Mesendoderm (in vitro differentiated cells): ENCODE measurements around the gene MYO16.

Experiments
- DNase-seq: peaks from one replicate; pipeline ENCODE4 v3.0.0; 2013
- H2AK5ac ChIP-seq: 2 replicates; pipeline ENCODE4 v1.6.1; 2013; ENCODE audit warnings: low read length, inconsistent platforms
- H2BK120ac ChIP-seq: 2 replicates; pipeline ENCODE4 v1.6.1; 2013; ENCODE audit warnings: low read depth, mild to moderate bottlenecking, low read length, moderate library complexity, mixed read lengths
- H2BK15ac ChIP-seq: replicated peaks from 2 replicates; pipeline ENCODE4 v1.6.1; 2013; ENCODE audit warnings: low read depth, mild to moderate bottlenecking, moderate library complexity
- H2BK5ac ChIP-seq: 2 replicates; pipeline ENCODE4 v1.6.1; 2013; ENCODE audit warnings: low read length, inconsistent platforms
- H3K18ac ChIP-seq: 2 replicates; pipeline ENCODE4 v1.6.1; 2013; ENCODE audit warnings: mild to moderate bottlenecking, low read length, mixed read lengths
- H3K23ac ChIP-seq: one replicate; pipeline ENCODE4 v1.6.1; 2013; ENCODE audit warnings: low read length
- H3K27ac ChIP-seq: 2 replicates; pipeline ENCODE4 v1.5.1; 2013; ENCODE audit warnings: low read depth, mild to moderate bottlenecking, inconsistent platforms, low read length, moderate library complexity
- H3K27me3 ChIP-seq: 2 replicates; pipeline ENCODE4 v1.6.1; 2013; ENCODE audit warnings: low read length, control low read depth, mild to moderate bottlenecking, inconsistent platforms; ENCODE audit not compliant: insufficient read depth, poor library complexity
- H3K36me3 ChIP-seq: 2 replicates; pipeline ENCODE4 v1.6.1; 2013; ENCODE audit warnings: low read length, inconsistent platforms; ENCODE audit not compliant: control insufficient read depth, insufficient read depth
- H3K4ac ChIP-seq: one replicate; pipeline ENCODE4 v1.6.1; 2013; ENCODE audit warnings: low read depth, mild to moderate bottlenecking, low read length, moderate library complexity
- H3K4me1 ChIP-seq: 2 replicates; pipeline ENCODE4 v1.6.1; 2013; ENCODE audit warnings: low read depth, low read length, inconsistent platforms; ENCODE audit not compliant: control insufficient read depth
- H3K4me2 ChIP-seq: 2 replicates; pipeline ENCODE4 v1.6.1; 2013; ENCODE audit warnings: low read length
- H3K4me3 ChIP-seq: 2 replicates; pipeline ENCODE4 v1.5.1; 2013; ENCODE audit warnings: mild to moderate bottlenecking, low read length
- H3K56ac ChIP-seq: one replicate; pipeline ENCODE4 v1.6.1; 2013; ENCODE audit warnings: low read length
- H3K79me1 ChIP-seq: 2 replicates; pipeline ENCODE4 v1.6.1; 2013; ENCODE audit warnings: low read length, inconsistent platforms
- H3K79me2 ChIP-seq: 2 replicates; pipeline ENCODE4 v1.6.1; 2013; ENCODE audit warnings: mild to moderate bottlenecking, low read length; ENCODE audit not compliant: control insufficient read depth, insufficient read depth
- H3K9ac ChIP-seq: 2 replicates; pipeline ENCODE4 v1.6.1; 2013; ENCODE audit warnings: low read length, inconsistent platforms
- H4K5ac ChIP-seq: one replicate; pipeline ENCODE4 v1.6.1; 2013; ENCODE audit warnings: low read length
- H4K8ac ChIP-seq: one replicate; pipeline ENCODE4 v1.6.1; 2013; ENCODE audit warnings: low read depth, mild to moderate bottlenecking, control low read depth, low read length, moderate library complexity
- WGBS: extraction: QIAGEN DNeasy Blood & Tissue Kit; methylation state at CpG from one replicate; pipeline ENCODE4 v1.1.7; 2013; ENCODE audit warnings: low lambda C conversion rate, missing lambda C conversion rate; ENCODE audit not compliant: insufficient coverage; ENCODE audit errors: extremely low coverage; 5-methylcytosine and 5-hydroxymethylcytosine counted together

The MYO16 gene

GRCh38 chr13:108760541-108760940, 131.1 kb downstream of the MYO16 start:
- Histone ChIP-seq H3K18ac (no peak overlapping the region), H3K27ac (no peak overlapping the region), H4K8ac (no peak overlapping the region), H2BK5ac (no peak overlapping the region), H3K4me1 (no peaks in the 10 kb centered on the region), H3K36me3 (no peaks in the 10 kb centered on the region), H3K56ac (no peak overlapping the region), H2BK120ac (no peak overlapping the region), H3K4me3 (no peak overlapping the region), H4K5ac (no peak overlapping the region), H3K23ac (no peak overlapping the region), H3K4me2 (no peak overlapping the region), H3K79me1 (no peaks in the 10 kb centered on the region), H2AK5ac (no peak overlapping the region), H3K4ac (no peak overlapping the region), H3K27me3 (no peaks in the 10 kb centered on the region), H3K9ac (no peak overlapping the region), H3K79me2 (no peaks in the 10 kb centered on the region), H2BK15ac (no peak overlapping the region)
- WGBS, result no CpG with 5 or more reads among the region's 3 CpGs
- no peak for DNase-seq

GRCh38 chr13:108768035-108768434, 138.6 kb downstream of the MYO16 start:
- H3K27me3 ChIP-seq, result no peaks in the 10 kb centered on the region
- no peak overlapping the region for H3K27ac ChIP-seq
- no peak overlapping the region for H3K4me3 ChIP-seq
- no peak overlapping the region for H4K8ac ChIP-seq
- no peak overlapping the region for H2BK5ac ChIP-seq
- H3K4ac ChIP-seq, result no peak overlapping the region
- H3K9ac ChIP-seq, result no peak overlapping the region
- no peak overlapping the region for H2BK15ac ChIP-seq
- H2BK120ac ChIP-seq, result no peak overlapping the region
- WGBS, result no CpG with 5 or more reads among the region's 5 CpGs
- no peak overlapping the region for H3K4me2 ChIP-seq
- no peak for DNase-seq
- H3K18ac ChIP-seq, result no peak overlapping the region
- H3K36me3 ChIP-seq, result no peaks in the 10 kb centered on the region
- H3K79me2 ChIP-seq, result no peaks in the 10 kb centered on the region
- H3K56ac ChIP-seq, result no peak overlapping the region
- H4K5ac ChIP-seq, result no peak overlapping the region
- H3K23ac ChIP-seq, result no peak overlapping the region
- H3K4me1 ChIP-seq, result no peaks in the 10 kb centered on the region
- no peaks in the 10 kb centered on the region for H3K79me1 ChIP-seq
- H2AK5ac ChIP-seq, result no peak overlapping the region

- no peaks in the 10 kb centered on the region for H3K36me3 ChIP-seq
- H3K9ac ChIP-seq, result no peak overlapping the region
- 100% methylated on average over 2 of the region's 10 CpGs for WGBS
- no peaks in the 10 kb centered on the region for H3K4me1 ChIP-seq
- H3K4me3 ChIP-seq, result no peak overlapping the region
- H3K4ac ChIP-seq, result no peak overlapping the region
- no peak overlapping the region for H3K4me2 ChIP-seq
- H4K8ac ChIP-seq, result no peak overlapping the region
- no peak overlapping the region for H2BK5ac ChIP-seq
- no peaks in the 10 kb centered on the region for H3K79me2 ChIP-seq
- no peak overlapping the region for H3K23ac ChIP-seq
- no peak overlapping the region for H3K56ac ChIP-seq
- H2AK5ac ChIP-seq, result no peak overlapping the region
- H3K79me1 ChIP-seq, result no peaks in the 10 kb centered on the region
- DNase-seq, result peak; percentile 25
- no peaks in the 10 kb centered on the region for H3K27me3 ChIP-seq
- no peak overlapping the region for H2BK15ac ChIP-seq
- no peak overlapping the region for H2BK120ac ChIP-seq
- no peak overlapping the region for H4K5ac ChIP-seq
- H3K18ac ChIP-seq, result no peak overlapping the region
- no peak overlapping the region for H3K27ac ChIP-seq
Observed at GRCh38 chr13:108769213-108770070, 140.0 kb downstream of the MYO16 start.

GRCh38 chr13:108775597-108775996, 146.2 kb downstream of the MYO16 start:
- H3K79me2 ChIP-seq, result no peaks in the 10 kb centered on the region
- no peak overlapping the region for H3K4me2 ChIP-seq
- no peaks in the 10 kb centered on the region for H3K36me3 ChIP-seq
- no peak overlapping the region for H4K5ac ChIP-seq
- no peak overlapping the region for H2BK5ac ChIP-seq
- no CpG with 5 or more reads among the region's 8 CpGs for WGBS
- H3K4me1 ChIP-seq, result peaks cover 8% of the 10 kb centered on the region
- H3K4ac ChIP-seq, result no peak overlapping the region
- peak overlapping the region; percentile 75 for H3K18ac ChIP-seq
- no peak overlapping the region for H2BK15ac ChIP-seq
- no peak overlapping the region for H3K4me3 ChIP-seq
- DNase-seq, result no peak
- H3K27me3 ChIP-seq, result no peaks in the 10 kb centered on the region
- H2AK5ac ChIP-seq, result no peak overlapping the region
- H3K23ac ChIP-seq, result no peak overlapping the region
- H3K56ac ChIP-seq, result no peak overlapping the region
- H3K79me1 ChIP-seq, result no peaks in the 10 kb centered on the region
- no peak overlapping the region for H4K8ac ChIP-seq
- no peak overlapping the region for H3K27ac ChIP-seq
- no peak overlapping the region for H2BK120ac ChIP-seq
- H3K9ac ChIP-seq, result no peak overlapping the region

- Histone ChIP-seq H3K4me1 (peaks cover 8% of the 10 kb centered on the region), H3K23ac (no peak overlapping the region), H2AK5ac (no peak overlapping the region), H3K18ac (no peak overlapping the region), H4K5ac (no peak overlapping the region), H3K9ac (no peak overlapping the region), H3K36me3 (no peaks in the 10 kb centered on the region), H3K4ac (no peak overlapping the region), H3K56ac (no peak overlapping the region), H3K27me3 (no peaks in the 10 kb centered on the region), H3K4me3 (no peak overlapping the region), H3K79me2 (no peaks in the 10 kb centered on the region), H4K8ac (no peak overlapping the region), H2BK15ac (no peak overlapping the region), H2BK5ac (no peak overlapping the region), H3K79me1 (no peaks in the 10 kb centered on the region), H3K27ac (no peak overlapping the region), H2BK120ac (no peak overlapping the region), H3K4me2 (no peak overlapping the region)
- WGBS, result no CpG with 5 or more reads among the region's 3 CpGs
- peak; percentile 36 for DNase-seq
Observed at GRCh38 chr13:108776650-108777049, 147.2 kb downstream of the MYO16 start.
